ENCODE data around the gene CEP83. TPM values are rescaled to one million over a fixed set of nuclear protein-coding genes. Genes with fewer than 3 reads are reported as not detected.

The CEP83 gene
- total RNA-seq, 1 donor from 2014 or later, result 8.6 TPM

DNA sequence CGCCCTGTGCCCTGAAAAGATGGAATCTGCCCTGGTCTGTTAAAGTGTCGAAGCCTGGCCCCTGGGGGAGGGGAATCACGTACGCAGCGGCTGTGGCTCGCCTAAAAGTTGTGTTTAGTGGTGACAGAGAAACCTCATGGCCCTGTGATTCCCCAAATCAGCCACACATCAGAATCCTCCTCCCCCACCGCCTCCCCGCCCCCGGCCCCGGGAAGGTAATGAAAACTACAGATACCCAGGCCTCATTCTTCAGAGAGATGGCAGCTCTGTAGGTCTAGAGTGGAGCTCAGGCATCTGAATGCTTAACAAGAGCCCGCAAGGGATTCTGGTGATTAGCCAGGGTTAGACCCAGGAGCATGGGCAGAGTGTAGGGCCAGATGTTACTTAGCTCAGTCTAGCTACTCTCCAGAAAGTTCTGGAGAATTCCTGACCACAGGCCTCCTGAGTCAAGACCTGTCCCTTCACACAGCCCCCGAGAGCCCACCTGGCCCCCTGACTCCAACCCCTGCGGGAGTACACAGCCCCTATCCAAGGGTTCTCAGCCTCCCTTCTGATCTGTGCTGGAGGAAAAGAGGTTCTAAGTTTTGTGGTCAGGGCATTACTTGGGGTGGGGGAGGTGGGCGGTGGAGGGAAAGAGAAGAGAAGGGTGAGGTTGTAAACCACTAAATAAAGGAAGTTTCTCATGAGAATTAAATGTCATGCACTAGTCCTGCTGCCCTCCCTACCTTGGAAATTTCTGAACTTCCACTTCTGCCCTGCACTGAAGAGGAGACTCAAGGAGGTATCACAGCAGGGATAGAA lies 196.5 kb downstream of the CEP83 start:
- intact Hi-C loops (cut with micrococcal nuclease), result no loop called here
- no peak for DNase-seq
- peak; percentile 2 for ATAC-seq

GRCh38 chr12:94262228-94263010 lies 197.2 kb downstream of the CEP83 start:
- DNase-seq, result peak; percentile 86
- peak; percentile 88 for ATAC-seq
- intact Hi-C loops (cut with micrococcal nuclease), result no loop called here

GRCh38 chr12:94261786-94262185 lies 197.9 kb downstream of the CEP83 start:
- intact Hi-C loops (cut with micrococcal nuclease), result no loop called here
- DNase-seq, result no peak
- peak; percentile 10 for ATAC-seq

DNA sequence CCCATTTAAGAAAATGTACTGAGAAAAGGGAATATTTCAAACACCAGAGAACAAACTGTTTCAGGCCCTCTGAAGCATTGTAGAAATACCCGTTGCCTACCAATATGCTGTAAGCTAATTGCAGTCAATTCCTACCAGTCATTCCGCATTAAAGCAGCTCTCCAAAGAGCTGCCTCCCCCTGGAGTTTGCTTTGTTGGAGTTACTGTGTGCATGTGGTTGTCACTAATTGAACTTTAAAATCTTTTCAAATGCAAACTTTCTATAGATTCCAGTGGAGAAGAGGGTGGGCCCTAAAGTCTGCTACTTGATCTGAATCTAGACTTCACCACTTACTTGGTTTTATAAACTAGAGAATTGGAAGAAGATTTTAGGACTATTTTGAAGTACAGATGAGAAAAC lies 198.5 kb downstream of the CEP83 start:
- no peak for DNase-seq
- intact Hi-C loops (cut with micrococcal nuclease), result no loop called here
- ATAC-seq, result no peak

DNA sequence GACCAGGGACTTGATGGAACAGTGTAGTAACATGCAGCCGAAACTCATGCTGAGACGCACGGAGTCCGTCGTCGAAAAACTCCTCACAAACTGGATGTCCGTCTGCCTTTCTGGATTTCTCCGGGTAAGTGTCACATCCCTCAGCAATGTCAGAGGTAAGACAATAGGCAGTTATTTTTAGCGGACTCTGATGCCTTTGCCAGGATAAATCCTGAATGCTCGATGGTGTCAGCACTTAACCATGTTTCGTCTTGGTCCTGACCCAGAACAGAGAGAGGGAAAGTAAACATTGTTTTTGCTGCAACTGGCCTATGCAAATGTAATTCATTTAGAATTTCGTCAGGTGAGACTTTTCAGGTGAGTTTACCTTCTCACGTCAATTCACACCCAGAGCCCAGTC lies 198.9 kb downstream of the CEP83 start:
- intact Hi-C loops (cut with micrococcal nuclease), result no loop called here
- DNase-seq (no peak), ATAC-seq (peak; percentile 69)

DNA sequence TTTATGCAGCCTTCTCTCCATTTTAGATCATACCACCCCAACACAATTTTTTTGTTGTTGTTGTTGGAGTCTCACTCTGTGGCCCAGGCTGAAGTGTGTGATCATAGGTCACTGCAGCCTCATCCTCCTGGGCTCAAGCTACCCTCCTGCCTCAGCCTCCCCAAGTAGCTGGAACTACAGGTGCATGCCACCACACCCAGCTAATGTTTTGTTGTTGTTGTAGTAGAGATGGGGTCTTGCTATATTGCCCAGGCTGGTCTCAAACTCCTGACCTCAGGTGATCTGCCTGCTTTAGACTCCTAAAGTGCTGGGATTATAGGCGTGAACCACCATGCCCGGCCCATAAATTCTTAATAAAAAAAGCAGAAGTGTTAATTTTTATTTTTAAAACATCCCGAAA lies 199.7 kb downstream of the CEP83 start:
- intact Hi-C loops (cut with micrococcal nuclease), result no loop called here
- ATAC-seq (no peak), DNase-seq (no peak)

DNA sequence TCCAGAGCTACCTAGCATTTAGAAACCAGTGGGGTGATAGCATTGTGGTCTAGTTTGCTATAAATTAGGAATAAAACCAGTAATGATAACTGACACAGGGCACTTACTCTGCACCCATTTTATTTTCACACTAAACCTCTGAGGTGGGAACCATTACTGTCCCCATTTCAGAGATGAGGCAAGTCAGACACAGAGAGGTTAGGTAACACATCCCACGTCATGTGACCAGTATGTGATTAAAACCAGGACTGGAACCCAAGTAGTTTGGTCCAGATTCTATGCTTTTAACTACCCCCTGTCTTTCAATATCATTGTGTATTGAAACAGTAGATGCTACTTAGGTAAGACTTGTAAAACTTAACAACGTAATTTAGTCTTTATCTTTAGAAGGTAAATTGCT lies 201.1 kb downstream of the CEP83 start:
- intact Hi-C loops (cut with micrococcal nuclease), result no loop called here
- ATAC-seq (no peak), DNase-seq (no peak)

Other genes starting within 250 kb of the CEP83 start
- gene TMCC3, start 190.7 kb upstream of the CEP83 start, total RNA-seq, result 2.2 TPM